Ishikawa (cell line): Measurements from ENCODE around the gene AGPAT3.

ENCODE experiments used
- CEBPB ChIP-seq: IDR thresholded peaks from 2 replicates; pipeline ENCODE4 v1.6.1; 2012
- CREB1 ChIP-seq: IDR thresholded peaks from 2 replicates; pipeline ENCODE4 v1.6.1; 2012; ENCODE audit warnings: low read depth
- EGR1 ChIP-seq: IDR thresholded peaks from 2 replicates; pipeline ENCODE4 v1.6.1; 2012
- EP300 ChIP-seq: IDR thresholded peaks from 2 replicates; pipeline ENCODE4 v1.6.1; 2012; ENCODE audit warnings: borderline replicate concordance
- FOXM1 ChIP-seq: IDR thresholded peaks from 2 replicates; pipeline ENCODE4 v1.6.1; 2012; ENCODE audit warnings: low read depth, borderline replicate concordance
- NFIC ChIP-seq: IDR thresholded peaks from 2 replicates; pipeline ENCODE4 v1.6.1; 2012
- RAD21 ChIP-seq: IDR thresholded peaks from 2 replicates; pipeline ENCODE4 v1.6.1; 2012; ENCODE audit warnings: low read depth
- TAF1 ChIP-seq: IDR thresholded peaks from 2 replicates; pipeline ENCODE4 v1.6.1; 2012; ENCODE audit warnings: low read depth, mild to moderate bottlenecking
- TCF12 ChIP-seq: IDR thresholded peaks from 2 replicates; pipeline ENCODE4 v1.6.1; 2012; ENCODE audit warnings: low read depth
- TEAD4 ChIP-seq: IDR thresholded peaks from 2 replicates; pipeline ENCODE4 v1.6.1; 2012
- YY1 ChIP-seq: IDR thresholded peaks from 2 replicates; pipeline ENCODE4 v1.6.1; 2012; ENCODE audit warnings: low read depth
- ZBTB7A ChIP-seq: IDR thresholded peaks from 2 replicates; pipeline ENCODE4 v1.6.1; 2012; ENCODE audit warnings: low read depth
- TF ChIP-seq, protein P1 (sequence below): IDR thresholded peaks from 2 replicates; pipeline ENCODE4 v1.6.1; 2012
- TF ChIP-seq, protein P2 (sequence below): IDR thresholded peaks from 2 replicates; pipeline ENCODE4 v1.6.1; 2012; ENCODE audit warnings: low read depth, mild to moderate bottlenecking
- TF ChIP-seq, protein P3 (sequence below): IDR thresholded peaks from 2 replicates; pipeline ENCODE4 v1.6.1; 2012

Gene AGPAT3

DNA sequence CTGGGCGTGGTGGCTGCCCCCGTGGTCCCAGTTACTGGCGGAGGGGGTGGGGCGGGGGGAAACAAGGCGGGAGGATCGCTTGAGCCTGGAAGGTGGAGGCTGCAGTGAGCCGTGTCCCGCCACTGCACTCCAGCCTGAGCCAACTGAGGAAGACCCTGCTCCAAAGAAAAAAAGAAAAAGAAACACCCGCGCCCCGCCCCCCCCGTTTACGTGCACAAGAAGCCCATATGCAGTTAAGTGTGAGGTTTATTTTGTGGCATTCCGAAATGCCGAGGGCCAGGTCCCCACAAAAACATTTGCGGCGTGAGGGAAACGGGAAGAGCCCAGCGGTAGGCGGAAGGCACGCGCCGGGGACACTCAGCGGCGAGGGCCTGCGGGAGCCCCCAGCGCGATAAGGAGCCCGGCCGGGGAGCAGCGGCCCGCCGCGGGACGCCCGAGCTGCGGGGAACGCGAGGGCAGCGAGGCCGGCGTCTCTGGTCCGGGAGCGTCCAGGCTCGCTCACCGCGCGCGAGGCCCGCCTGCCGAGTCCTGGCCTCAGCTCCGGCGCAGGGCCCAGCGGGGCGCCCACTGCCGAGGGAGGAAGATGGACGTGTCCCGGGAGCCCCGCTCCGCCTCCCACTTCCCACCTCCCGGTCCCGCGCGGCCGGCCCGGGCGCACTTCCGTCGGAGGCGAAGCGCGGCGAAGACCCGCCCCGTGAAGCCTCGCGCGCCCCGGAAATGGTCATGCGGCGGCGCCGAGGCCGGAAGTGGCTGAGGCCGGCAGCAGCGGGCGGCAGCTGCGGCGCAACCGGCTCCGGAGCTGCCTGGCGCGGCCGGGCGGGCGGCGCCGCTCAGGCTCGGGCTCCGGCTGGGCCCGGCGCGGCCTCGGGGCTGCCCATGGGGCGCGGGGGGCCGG is 146.8 kb downstream of the AGPAT3 start, which contains the start of gene TRAPPC10:
Gene TRAPPC10, plus strand, starts transcription at position 731 of the 895 bp plus-strand sequence. CDS start 185 bp downstream, outside the sequence.
- TF ChIP-seq ZBTB7A: no peak
- TF ChIP-seq CEBPB: no peak
- TF ChIP-seq, protein P1, sequence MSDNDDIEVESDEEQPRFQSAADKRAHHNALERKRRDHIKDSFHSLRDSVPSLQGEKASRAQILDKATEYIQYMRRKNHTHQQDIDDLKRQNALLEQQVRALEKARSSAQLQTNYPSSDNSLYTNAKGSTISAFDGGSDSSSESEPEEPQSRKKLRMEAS: peak; percentile 79; the same call in 1 of the 2 replicates
- no peak for TF ChIP-seq RAD21
- peak; percentile 36; the same call in 1 of the 2 replicates for TF ChIP-seq TCF12
- TF ChIP-seq YY1: peak; percentile 50; the same call in 1 of the 2 replicates
- TF ChIP-seq EP300: no peak
- no peak; the same call in 1 of the 2 replicates for TF ChIP-seq TEAD4
- peak; percentile 83 for TF ChIP-seq CREB1
- TF ChIP-seq EGR1: 0 out of 2 replicates have a peak, but pooled peaks have one; percentile 15
- no peak for TF ChIP-seq FOXM1
- TF ChIP-seq, protein P2, sequence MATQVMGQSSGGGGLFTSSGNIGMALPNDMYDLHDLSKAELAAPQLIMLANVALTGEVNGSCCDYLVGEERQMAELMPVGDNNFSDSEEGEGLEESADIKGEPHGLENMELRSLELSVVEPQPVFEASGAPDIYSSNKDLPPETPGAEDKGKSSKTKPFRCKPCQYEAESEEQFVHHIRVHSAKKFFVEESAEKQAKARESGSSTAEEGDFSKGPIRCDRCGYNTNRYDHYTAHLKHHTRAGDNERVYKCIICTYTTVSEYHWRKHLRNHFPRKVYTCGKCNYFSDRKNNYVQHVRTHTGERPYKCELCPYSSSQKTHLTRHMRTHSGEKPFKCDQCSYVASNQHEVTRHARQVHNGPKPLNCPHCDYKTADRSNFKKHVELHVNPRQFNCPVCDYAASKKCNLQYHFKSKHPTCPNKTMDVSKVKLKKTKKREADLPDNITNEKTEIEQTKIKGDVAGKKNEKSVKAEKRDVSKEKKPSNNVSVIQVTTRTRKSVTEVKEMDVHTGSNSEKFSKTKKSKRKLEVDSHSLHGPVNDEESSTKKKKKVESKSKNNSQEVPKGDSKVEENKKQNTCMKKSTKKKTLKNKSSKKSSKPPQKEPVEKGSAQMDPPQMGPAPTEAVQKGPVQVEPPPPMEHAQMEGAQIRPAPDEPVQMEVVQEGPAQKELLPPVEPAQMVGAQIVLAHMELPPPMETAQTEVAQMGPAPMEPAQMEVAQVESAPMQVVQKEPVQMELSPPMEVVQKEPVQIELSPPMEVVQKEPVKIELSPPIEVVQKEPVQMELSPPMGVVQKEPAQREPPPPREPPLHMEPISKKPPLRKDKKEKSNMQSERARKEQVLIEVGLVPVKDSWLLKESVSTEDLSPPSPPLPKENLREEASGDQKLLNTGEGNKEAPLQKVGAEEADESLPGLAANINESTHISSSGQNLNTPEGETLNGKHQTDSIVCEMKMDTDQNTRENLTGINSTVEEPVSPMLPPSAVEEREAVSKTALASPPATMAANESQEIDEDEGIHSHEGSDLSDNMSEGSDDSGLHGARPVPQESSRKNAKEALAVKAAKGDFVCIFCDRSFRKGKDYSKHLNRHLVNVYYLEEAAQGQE: no peak; the same call in 1 of the 2 replicates
- TF ChIP-seq NFIC: no peak; the same call in 1 of the 2 replicates
- TF ChIP-seq, protein P3, sequence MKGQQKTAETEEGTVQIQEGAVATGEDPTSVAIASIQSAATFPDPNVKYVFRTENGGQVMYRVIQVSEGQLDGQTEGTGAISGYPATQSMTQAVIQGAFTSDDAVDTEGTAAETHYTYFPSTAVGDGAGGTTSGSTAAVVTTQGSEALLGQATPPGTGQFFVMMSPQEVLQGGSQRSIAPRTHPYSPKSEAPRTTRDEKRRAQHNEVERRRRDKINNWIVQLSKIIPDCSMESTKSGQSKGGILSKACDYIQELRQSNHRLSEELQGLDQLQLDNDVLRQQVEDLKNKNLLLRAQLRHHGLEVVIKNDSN: 0 out of 2 replicates have a peak, but pooled peaks have one; percentile 35
- TF ChIP-seq TAF1: peak; percentile 60; the same call in 1 of the 2 replicates

DNA sequence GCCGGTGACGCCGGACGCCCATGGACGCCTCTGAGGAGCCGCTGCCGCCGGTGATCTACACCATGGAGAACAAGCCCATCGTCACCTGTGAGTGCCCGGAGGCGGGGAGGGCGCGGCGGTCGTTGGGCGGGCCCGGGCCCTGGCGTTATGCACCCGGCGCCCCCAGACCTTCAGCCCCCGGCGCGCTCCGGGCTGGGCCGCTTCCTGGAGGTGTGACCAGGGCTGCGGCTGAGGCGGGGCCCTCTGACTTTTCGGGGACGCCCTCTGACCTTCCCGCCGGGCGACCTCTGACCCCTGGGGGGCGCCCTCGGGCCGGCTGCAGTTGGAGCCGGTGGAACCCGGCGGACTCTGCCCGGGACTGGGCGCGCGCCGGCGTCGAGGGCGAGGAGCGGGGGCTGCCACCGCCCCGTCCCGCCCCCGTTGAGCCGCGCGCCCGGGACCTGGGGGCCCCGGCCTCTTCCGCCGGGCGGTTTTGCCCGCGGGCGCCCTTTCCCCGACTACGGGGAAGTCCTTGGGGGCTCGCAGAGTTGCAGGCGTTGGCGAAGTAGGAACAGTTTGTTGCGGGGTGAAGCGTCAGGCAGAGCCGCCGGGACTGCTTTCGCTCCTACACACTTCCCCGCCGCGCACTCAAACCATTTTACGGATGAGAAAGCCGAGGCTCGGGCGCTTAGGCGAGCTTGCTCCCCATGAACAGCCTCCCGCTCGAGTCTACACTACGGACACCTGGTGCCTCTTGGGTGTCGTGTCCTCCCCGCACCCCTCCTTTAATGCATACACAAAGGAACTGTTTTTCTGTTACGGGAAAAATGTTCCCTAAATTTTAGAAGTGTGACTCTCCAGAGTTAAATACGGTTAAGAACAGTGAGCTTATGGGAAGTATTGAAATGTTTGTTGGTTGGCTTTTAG is 147.7 kb downstream of the AGPAT3 start:
- TF ChIP-seq RAD21 (peak; percentile 31; the same call in 1 of the 2 replicates), CEBPB (no peak), EGR1 (no peak)

DNA sequence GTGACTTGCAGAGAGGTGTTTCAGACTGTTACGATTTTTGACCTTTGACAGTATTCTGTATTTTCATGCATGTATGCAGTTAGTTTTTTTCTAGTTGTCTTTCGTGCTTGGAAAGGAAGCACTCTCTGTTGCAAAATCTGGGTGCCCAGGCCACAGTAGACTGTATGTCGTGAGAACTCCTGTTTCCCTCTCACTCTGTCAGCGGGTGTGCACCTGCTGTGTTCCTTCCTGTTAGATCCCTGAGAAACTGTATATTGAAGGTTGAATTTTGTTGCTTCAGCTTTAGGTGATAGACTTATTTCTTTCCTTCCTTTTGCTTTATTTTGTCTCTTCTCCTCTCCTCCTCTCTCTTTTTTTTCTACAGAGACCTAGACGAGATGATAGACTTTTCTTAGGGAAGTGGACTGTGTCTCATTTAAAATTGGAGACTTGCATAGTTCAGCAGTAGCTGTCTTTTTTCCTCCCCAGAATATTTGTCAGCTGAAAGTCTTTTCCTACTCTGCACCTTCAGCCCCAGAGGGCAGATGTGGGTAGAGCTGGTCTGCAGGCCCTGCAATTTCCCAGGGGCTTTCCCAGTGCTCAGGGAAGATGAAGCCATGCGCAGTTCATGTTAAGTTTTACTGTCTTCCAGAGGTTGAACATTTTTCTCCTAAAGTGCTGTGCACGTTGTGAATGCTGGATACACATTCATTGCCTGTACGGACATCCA is 148.5 kb downstream of the AGPAT3 start:
- TF ChIP-seq, protein P2: no peak
- TF ChIP-seq TCF12 (no peak), EGR1 (no peak), NFIC (no peak), ZBTB7A (no peak), RAD21 (no peak), FOXM1 (no peak), CREB1 (no peak)
- TF ChIP-seq, protein P1: no peak; the same call in 1 of the 2 replicates

DNA sequence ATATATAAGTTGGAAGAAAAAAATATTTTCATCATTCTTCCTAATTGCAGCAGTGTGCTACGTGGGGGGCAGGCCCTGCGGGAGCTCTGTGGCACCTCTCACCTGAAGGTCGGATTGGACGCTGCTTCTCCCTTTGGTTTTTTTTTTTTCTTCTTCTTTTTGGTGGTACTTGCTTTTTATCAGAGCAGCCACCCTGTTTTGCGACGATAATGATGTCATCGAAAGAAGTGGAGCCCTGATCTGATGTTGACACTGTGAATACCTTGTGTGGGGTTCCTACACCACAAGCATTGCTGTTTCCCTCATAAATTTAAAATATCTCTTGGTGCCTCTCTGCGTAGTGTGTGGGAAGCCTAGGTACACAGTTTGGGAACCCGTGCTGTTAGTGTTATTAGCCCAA is 152.6 kb downstream of the AGPAT3 start:
- TF ChIP-seq EP300: no peak
- TF ChIP-seq RAD21: no peak
- TF ChIP-seq YY1: no peak
- TF ChIP-seq, protein P1: no peak
- no peak for TF ChIP-seq CEBPB
- TF ChIP-seq NFIC: no peak
- TF ChIP-seq TCF12: no peak
- no peak for TF ChIP-seq CREB1
- no peak for TF ChIP-seq TAF1
- no peak for TF ChIP-seq TEAD4
- TF ChIP-seq FOXM1: no peak
- TF ChIP-seq ZBTB7A: no peak
- no peak for TF ChIP-seq EGR1
- TF ChIP-seq, protein P3: no peak
- TF ChIP-seq, protein P2: no peak
